ENCODE results near the gene IL32. TPM values are rescaled to one million over a fixed set of nuclear protein-coding genes. Genes with fewer than 3 reads are reported as not detected.

IL32 gene
- total RNA-seq, 2 donors from 2014 or later: 184 to 238 TPM

DNA sequence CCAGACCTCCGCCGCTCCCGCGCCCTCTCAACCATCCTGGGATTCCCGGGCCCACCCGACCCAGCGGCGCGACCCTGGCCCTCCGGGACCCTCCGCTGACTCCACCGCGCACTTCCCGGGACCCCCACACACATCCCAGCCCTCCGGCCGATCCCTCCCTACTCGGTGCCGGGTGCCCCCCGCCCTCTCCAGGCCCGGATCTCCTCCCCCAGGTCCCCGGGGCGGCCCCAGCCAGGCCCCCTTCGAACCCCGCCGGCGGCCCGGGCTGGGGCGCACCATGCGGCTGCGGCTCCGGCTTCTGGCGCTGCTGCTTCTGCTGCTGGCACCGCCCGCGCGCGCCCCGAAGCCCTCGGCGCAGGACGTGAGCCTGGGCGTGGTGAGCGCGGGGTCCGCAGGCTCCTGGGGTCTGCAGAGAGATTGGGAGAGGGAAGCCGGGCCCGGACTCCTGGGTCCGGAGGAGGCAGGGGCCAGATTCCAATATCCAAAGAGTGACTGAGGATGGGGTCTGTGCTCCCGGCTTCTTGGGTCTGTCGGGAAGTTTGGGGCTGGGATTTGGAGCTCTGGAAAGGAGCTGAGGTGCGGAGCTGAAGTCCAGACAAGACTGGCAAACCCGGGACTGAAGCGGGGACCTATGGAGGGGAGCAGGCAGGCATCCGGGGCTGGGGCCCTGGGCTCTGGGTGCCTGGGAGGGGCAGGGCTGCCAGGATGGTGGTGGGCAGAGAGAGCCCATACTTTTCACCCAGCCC is 18.6 kb upstream of the IL32 start:
- Histone ChIP-seq H3K4me1 (peaks cover 21% of the 10 kb centered on the region), H3K9me3 (no peaks in the 10 kb centered on the region), H3K4me3 (no peak overlapping the region), H3K36me3 (replicated peaks in 1 of 2; ENCODE audit: insufficient read depth in 1 of 2, low read depth in 2 of 2) (no peaks in the 10 kb centered on the region), H3K27ac (no peak overlapping the region), H3K27me3 (peaks cover 0 to 32% of the 10 kb centered on the region in 2 donors)
- intact Hi-C loops (cut with DNase I): no loop called here
- 6 to 22% methylated on average over 9 to 36 of the region's 54 CpGs for WGBS, 2 donors
- DNase-seq (no peak), ATAC-seq (peak; percentile 15)
- TF ChIP-seq CTCF (IDR thresholded peaks at IDR 0.05) (no peak), POLR2A (IDR thresholded peaks at IDR 0.05) (no peak)

DNA sequence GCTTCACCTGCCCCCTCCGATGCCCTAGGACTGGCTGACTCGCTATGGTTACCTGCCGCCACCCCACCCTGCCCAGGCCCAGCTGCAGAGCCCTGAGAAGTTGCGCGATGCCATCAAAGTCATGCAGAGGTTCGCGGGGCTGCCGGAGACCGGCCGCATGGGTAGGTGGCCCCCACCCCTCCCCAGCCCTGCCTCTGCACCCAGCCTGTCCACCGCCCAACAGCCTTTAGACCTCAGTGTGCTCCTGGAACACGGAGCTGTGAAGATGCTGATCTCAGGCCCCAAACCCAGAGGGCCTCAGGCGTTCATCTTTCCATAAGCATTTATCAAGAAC is 18.1 kb upstream of the IL32 start:
- no peak for TF ChIP-seq CTCF (IDR thresholded peaks at IDR 0.05)
- no peak for TF ChIP-seq POLR2A (IDR thresholded peaks at IDR 0.05)
- 30 to 56% methylated on average over 1 to 12 of the region's 13 CpGs for WGBS, 2 donors
- H3K4me1 ChIP-seq: peaks cover 21% of the 10 kb centered on the region
- intact Hi-C loops (cut with DNase I): no loop called here
- peaks cover 0 to 32% of the 10 kb centered on the region in 2 donors for H3K27me3 ChIP-seq
- no peak for DNase-seq
- no peak overlapping the region for H3K4me3 ChIP-seq
- H3K27ac ChIP-seq: no peak overlapping the region
- no peak for ATAC-seq
- no peaks in the 10 kb centered on the region for H3K36me3 ChIP-seq (replicated peaks in 1 of 2; ENCODE audit: insufficient read depth in 1 of 2, low read depth in 2 of 2)
- H3K9me3 ChIP-seq: no peaks in the 10 kb centered on the region

GRCh38 chr16:3049921-3050481 is 15.4 kb upstream of the IL32 start:
- Histone ChIP-seq H3K36me3 (replicated peaks in 1 of 2; ENCODE audit: insufficient read depth in 1 of 2, low read depth in 2 of 2) (no peaks in the 10 kb centered on the region), H3K9me3 (no peaks in the 10 kb centered on the region), H3K4me3 (no peak overlapping the region), H3K27ac (no peak overlapping the region), H3K4me1 (peaks cover 20% of the 10 kb centered on the region), H3K27me3 (peaks cover 0 to 23% of the 10 kb centered on the region in 2 donors)
- intact Hi-C loops (cut with DNase I): loop anchor here (10.0 kb wide), 1 partner anchor 65 kb away; the partner anchor contains the start of gene ZNF205
- no peak for ATAC-seq
- 81% methylated on average over 26 of the region's 26 CpGs; no CpG with 5 or more reads in 1 of the 2 donors for WGBS, 2 donors
- no peak for TF ChIP-seq POLR2A (IDR thresholded peaks at IDR 0.05)
- TF ChIP-seq CTCF (IDR thresholded peaks at IDR 0.05): no peak
- no peak for DNase-seq

- H3K27me3 ChIP-seq: peaks cover 0 to 19% of the 10 kb centered on the region in 2 donors
- 67 to 80% methylated on average over 5 of the region's 5 CpGs for WGBS, 2 donors
- intact Hi-C loops (cut with DNase I): loop anchor here (10.0 kb wide), 1 partner anchor 64 kb away; the partner anchor contains the start of gene ZNF205
Measured at GRCh38 chr16:3050487-3050886, 15.0 kb upstream of the IL32 start.

More at GRCh38 chr16:3050487-3050886, 15.0 kb upstream of the IL32 start:
- peaks cover 16% of the 10 kb centered on the region for H3K4me1 ChIP-seq
- no peak for DNase-seq
- no peaks in the 10 kb centered on the region for H3K36me3 ChIP-seq (replicated peaks in 1 of 2; ENCODE audit: insufficient read depth in 1 of 2, low read depth in 2 of 2)
- H3K9me3 ChIP-seq: no peaks in the 10 kb centered on the region
- no peak for ATAC-seq
- TF ChIP-seq POLR2A (IDR thresholded peaks at IDR 0.05): no peak
- TF ChIP-seq CTCF (IDR thresholded peaks at IDR 0.05): no peak
- H3K4me3 ChIP-seq: no peak overlapping the region
- no peak overlapping the region for H3K27ac ChIP-seq
